Hematopoietic multipotent progenitor cell treated with erythropoietin and hydrocortisone succinate and interleukin-3 and kit ligand, for 4 days (in vitro differentiated cells): ENCODE results near the gene RLF.
"Not testable (repeated sequence)": the region's sequence is repeated elsewhere in the genome, so short reads cannot be mapped to it uniquely, and the experiment has no call there.

Source experiments
- DNase-seq: peaks from one replicate; pipeline ENCODE4 v3.0.0-alpha.2; 2015

The RLF gene

GRCh38 chr1:40162753-40163441 lies 1.7 kb downstream of the RLF start:
- no peak for DNase-seq

- DNase-seq, result no peak
Observed at GRCh38 chr1:40167317-40167716, 6.1 kb downstream of the RLF start.

- no peak for DNase-seq
Observed at GRCh38 chr1:40171036-40171435, 9.8 kb downstream of the RLF start.

- no peak for DNase-seq
Observed at GRCh38 chr1:40174788-40175187, 13.6 kb downstream of the RLF start.

GRCh38 chr1:40176989-40177388 lies 15.8 kb downstream of the RLF start:
- DNase-seq, result not testable (repeated sequence)

GRCh38 chr1:40178200-40178599 lies 17.0 kb downstream of the RLF start:
- no peak for DNase-seq

- no peak for DNase-seq
Observed at GRCh38 chr1:40179496-40180089, 18.4 kb downstream of the RLF start.

GRCh38 chr1:40183055-40183710 lies 22.0 kb downstream of the RLF start:
- peak; percentile 72 for DNase-seq

- no peak for DNase-seq
Observed at GRCh38 chr1:40184193-40184592, 23.0 kb downstream of the RLF start.

GRCh38 chr1:40185951-40186864 lies 25.0 kb downstream of the RLF start:
- DNase-seq, result peak; percentile 34

- DNase-seq, result no peak
Observed at GRCh38 chr1:40187399-40187798, 26.2 kb downstream of the RLF start.

- not testable (repeated sequence) for DNase-seq
Observed at GRCh38 chr1:40194639-40195038, 33.5 kb downstream of the RLF start.

GRCh38 chr1:40197656-40198055 lies 36.5 kb downstream of the RLF start:
- DNase-seq, result peak; percentile 38

- no peak for DNase-seq
Observed at GRCh38 chr1:40199126-40199525, 37.9 kb downstream of the RLF start.

GRCh38 chr1:40204856-40205255 lies 43.7 kb downstream of the RLF start:
- peak; percentile 27 for DNase-seq

GRCh38 chr1:40210511-40211204 lies 49.5 kb downstream of the RLF start:
- DNase-seq, result no peak

GRCh38 chr1:40218333-40218732 lies 57.1 kb downstream of the RLF start:
- no peak for DNase-seq

- DNase-seq, result not testable (repeated sequence)
Observed at GRCh38 chr1:40221471-40221905, 60.3 kb downstream of the RLF start.

GRCh38 chr1:40221977-40222772 lies 61.0 kb downstream of the RLF start:
- DNase-seq, result peak; percentile 69

GRCh38 chr1:40224040-40224439 lies 62.9 kb downstream of the RLF start:
- no peak for DNase-seq

GRCh38 chr1:40226192-40226591 lies 65.0 kb downstream of the RLF start:
- DNase-seq, result no peak

GRCh38 chr1:40232444-40232843 lies 71.3 kb downstream of the RLF start:
- no peak for DNase-seq
